Posterior vena cava (tissue), 2 donors: ENCODE measurements around the gene MIA. TPM values are rescaled to one million over a fixed set of nuclear protein-coding genes. Genes with fewer than 3 reads are reported as not detected.
"Not testable (repeated sequence)": the region's sequence is repeated elsewhere in the genome, so short reads cannot be mapped to it uniquely, and the experiment has no call there.

Experiments
- DNase-seq: peaks from one replicate; pipeline ENCODE4 v3.0.0-alpha.2; 2020; ENCODE audit warnings: low spot score
- intact Hi-C, 2 donors: fragments of 100-400 bp; cut with DNase I; formaldehyde crosslinking; loops; one replicate each; pipeline versions ENCODE4 v1.14.1 to v1.14.2; 2022 to 2023
- long read RNA-seq, 2 donors: library from polyadenylated mRNA; unstranded; transcript quantifications; one replicate each; pipeline ENCODE4 v2.0.0, GENCODE V29; 2020 to 2021
- total RNA-seq, 2 donors: library from RNA; stranded (reverse); fragmentation: NEBNext Ultra II Directional; extraction: Animal tissue kit (Norgen Biotek cat#: 25700); gene quantifications; one replicate each; pipeline ENCODE4 v1.2.1, GENCODE V29; 2021
- donor health status: DM: yes; HTN: yes; CAD: no.
- donor health status: DM: yes; HTN: yes; CAD: no.

Gene MIA
- total RNA-seq: 1 to 10 TPM in 1 of 2 donors, not detected in 1; 1.6 TPM
- long read RNA-seq, donor 1: 0 reads
- long read RNA-seq, donor 2, partial matches to known transcripts: 0 of 1 reads
- long read RNA-seq, donor 2, other reads (novel, unspliced or antisense): 0 of 1 reads

- intact Hi-C loops: loop anchor here in 1 of 2 donors (2.0 kb wide), 1 partner anchor 18 kb away; no protein-coding TSS in a partner anchor
- no peak for DNase-seq
These were observed at the start of gene MIA for GRCh38 chr19:40774916-40775631. Gene MIA, plus strand, starts transcription at chr19:40775521. Its CDS starts 22 bp downstream, at chr19:40775543.

- intact Hi-C loops: no loop called here
These were observed 49.0 kb upstream of the MIA start for GRCh38 chr19:40726279-40726678.

DNA sequence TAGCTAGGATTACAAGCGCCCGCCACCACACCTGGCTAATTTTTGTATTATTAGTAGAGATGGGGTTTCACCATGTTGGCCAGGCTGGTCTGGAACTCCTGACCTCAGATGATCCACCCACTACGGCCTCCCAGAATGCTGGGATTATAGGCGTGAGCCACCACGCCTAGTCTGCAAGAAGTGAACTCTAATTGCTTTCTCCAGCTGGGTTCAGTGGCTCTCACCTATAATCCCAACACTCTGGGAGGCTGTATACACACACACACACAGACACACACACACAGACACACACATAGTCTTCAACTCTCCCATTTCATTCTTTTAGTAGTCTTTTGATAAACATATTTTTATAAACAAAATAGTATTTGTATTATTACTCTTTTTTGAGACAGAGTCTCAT, 45.3 kb upstream of the MIA start:
- DNase-seq, intact Hi-C loops: not testable (repeated sequence)

More at GRCh38 chr19:40726279-40726678, 49.0 kb upstream of the MIA start:
- DNase-seq: no peak

DNA sequence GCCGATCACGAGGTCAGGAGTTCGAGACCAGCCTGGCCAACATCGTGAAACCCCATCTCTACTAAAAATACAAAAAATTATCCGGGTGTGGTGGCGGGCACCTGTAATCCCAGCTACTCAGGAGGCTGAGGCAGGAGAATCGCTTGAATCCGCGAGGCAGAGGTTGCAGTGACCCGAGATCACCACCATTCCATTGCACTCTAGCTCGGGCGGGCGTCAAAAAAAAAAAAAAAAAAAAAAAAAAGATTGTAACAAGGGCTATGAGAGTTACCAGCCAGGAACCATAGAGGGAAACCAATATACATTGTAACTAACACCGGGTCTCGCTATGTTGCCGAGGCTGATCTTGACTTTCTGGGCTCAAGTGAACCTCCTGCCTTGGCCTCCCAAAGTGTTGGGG, 43.0 kb upstream of the MIA start:
- DNase-seq, intact Hi-C loops: not testable (repeated sequence)

- no peak for DNase-seq
These were observed 42.2 kb upstream of the MIA start for GRCh38 chr19:40733149-40733548.

GRCh38 chr19:40735013-40735771, 40.1 kb upstream of the MIA start:
- intact Hi-C loops: no loop called here
- DNase-seq: no peak

More at GRCh38 chr19:40733149-40733548, 42.2 kb upstream of the MIA start:
- intact Hi-C loops: no loop called here

GRCh38 chr19:40736661-40737060, 38.7 kb upstream of the MIA start:
- no peak for DNase-seq
- intact Hi-C loops: loop anchor here in 1 of 2 donors (1.0 kb wide), 1 partner anchor 35 kb away; no protein-coding TSS in a partner anchor

GRCh38 chr19:40737102-40737644, 38.1 kb upstream of the MIA start:
- DNase-seq: peak; percentile 84
- intact Hi-C loops: no loop called here

GRCh38 chr19:40739030-40739839, 36.1 kb upstream of the MIA start:
- DNase-seq: no peak
- intact Hi-C loops: no loop called here

- intact Hi-C loops: no loop called here
- DNase-seq: no peak
These were observed 35.2 kb upstream of the MIA start for GRCh38 chr19:40739871-40740703.

GRCh38 chr19:40740747-40741146, 34.6 kb upstream of the MIA start:
- no peak for DNase-seq
- intact Hi-C loops: no loop called here

DNA sequence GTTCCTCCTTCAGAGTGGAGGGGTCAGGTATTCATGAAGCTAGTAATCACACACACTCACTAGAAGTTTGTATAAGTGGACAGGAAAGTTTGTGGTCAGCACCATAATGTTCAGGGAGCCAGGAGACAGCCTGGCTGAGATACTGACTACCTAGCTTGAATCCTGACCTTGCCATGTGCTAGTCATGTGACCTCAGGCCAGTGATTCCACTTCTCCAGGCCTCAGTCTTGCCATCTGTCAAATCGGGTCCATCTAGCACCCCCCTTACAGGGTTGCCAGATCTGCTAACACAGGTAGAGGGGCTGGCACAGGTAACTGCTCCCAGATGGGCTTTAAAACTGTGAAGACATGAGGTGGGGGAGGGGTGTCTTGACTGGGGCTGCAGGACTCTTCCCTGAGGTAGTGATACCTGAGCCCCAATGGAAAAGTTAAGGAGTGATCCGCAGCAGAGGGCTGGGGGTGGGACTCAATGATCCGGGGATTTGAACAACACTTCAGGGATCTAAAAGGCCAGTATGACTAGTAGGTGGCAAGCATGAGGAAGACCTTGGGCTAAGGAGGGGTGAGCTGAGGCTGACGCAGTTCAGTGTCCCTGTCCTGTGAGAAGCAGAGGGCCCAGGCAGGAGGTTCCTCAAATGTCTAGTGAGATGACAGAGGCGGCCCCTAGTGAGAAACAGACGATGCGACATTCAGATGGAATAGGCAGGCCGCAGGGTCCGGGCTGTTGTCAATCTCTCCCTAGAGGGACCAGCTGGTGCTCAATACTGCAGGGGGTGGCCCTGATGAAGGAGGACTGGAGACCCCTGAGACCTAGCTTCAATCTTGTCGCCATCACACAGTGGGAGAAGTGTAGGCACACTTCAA, 33.6 kb upstream of the MIA start:
- DNase-seq: no peak
- intact Hi-C loops: no loop called here

GRCh38 chr19:40742477-40742876, 32.8 kb upstream of the MIA start:
- intact Hi-C loops: no loop called here

GRCh38 chr19:40742886-40743285, 32.4 kb upstream of the MIA start:
- intact Hi-C loops: loop anchor here in 1 of 2 donors (1.0 kb wide), 1 partner anchor 70 kb away; no protein-coding TSS in a partner anchor
- DNase-seq: no peak

More at GRCh38 chr19:40742477-40742876, 32.8 kb upstream of the MIA start:
- DNase-seq: no peak

- intact Hi-C loops: loop anchor here in 1 of 2 donors (1.0 kb wide), 1 partner anchor 69 kb away; no protein-coding TSS in a partner anchor
These were observed 31.4 kb upstream of the MIA start for GRCh38 chr19:40743926-40744325.

GRCh38 chr19:40744554-40745401, 30.5 kb upstream of the MIA start:
- no peak for DNase-seq
- intact Hi-C loops: no loop called here

More at GRCh38 chr19:40743926-40744325, 31.4 kb upstream of the MIA start:
- DNase-seq: no peak
